HTERT RPE-1 (cell line): ENCODE results near the gene EXD2.
"Not testable (repeated sequence)": the region's sequence is repeated elsewhere in the genome, so short reads cannot be mapped to it uniquely, and the experiment has no call there.

Experiments
- in situ Hi-C: fragments of 300-500 bp; cut with MboI; formaldehyde crosslinking; loops from 4 replicates; pipeline ENCODE4 v1.14.3; 2020; ENCODE audit warnings: low sequenced_read_pairs

EXD2 gene

DNA sequence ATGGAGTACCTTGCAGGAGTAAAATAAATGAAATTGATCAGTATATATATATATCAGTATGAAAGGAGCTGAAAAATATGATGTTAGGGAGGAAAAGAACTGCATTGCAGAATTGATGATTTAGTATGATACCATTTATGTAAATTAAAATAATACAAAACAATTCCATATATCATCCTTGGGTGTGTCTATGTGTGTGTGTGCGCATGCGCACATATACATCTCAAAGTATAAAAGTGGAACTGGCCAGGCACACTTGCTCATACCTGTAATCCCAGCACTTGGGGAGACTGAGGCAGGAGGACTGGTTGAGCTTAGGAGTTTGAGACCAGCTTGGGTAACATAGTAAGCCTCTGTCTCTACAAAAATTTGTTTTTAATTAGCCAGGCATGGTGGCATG lies 84.0 kb downstream of the EXD2 start:
- in situ Hi-C loops, result no loop called here

GRCh38 chr14:69277356-69277755 lies 86.1 kb downstream of the EXD2 start:
- in situ Hi-C loops, result not testable (repeated sequence)

GRCh38 chr14:69280746-69281291 lies 89.5 kb downstream of the EXD2 start:
- in situ Hi-C loops, result no loop called here

DNA sequence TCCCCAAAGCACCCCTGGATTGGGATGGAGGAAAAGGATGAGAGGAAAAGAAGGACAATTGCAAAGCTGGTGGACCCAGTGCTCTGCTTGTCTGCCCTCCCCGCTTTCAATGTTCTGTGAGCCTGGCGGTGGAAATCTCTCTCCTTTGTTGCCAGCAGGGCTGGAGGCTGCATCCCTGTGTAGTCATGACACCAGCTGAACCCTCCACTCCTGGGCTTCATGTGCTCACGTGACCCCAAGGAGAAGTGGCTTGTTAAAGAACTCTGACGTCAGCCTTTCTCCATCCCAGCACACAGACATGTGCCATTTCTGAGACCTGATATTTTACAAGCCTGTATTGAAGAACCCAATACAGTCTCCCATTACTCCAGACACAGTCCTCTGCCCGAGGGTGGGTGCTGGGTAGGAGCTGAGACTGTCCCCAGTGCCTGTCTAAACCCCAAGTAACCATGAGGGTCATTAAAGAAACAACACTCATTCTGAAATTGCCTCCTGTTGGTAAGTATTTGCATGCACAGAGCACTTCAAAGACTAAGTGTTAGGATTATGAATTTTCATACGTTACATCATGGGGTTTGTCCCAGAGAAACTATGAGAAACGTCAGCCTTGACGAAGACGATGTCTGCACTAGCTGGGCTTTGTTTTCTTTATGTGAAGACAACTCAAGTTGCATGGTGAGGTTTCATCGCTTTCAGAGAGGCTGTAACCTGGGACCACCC lies 90.3 kb downstream of the EXD2 start:
- in situ Hi-C loops, result no loop called here

- in situ Hi-C loops, result no loop called here
These were observed 91.2 kb downstream of the EXD2 start for GRCh38 chr14:69282448-69282847.

DNA sequence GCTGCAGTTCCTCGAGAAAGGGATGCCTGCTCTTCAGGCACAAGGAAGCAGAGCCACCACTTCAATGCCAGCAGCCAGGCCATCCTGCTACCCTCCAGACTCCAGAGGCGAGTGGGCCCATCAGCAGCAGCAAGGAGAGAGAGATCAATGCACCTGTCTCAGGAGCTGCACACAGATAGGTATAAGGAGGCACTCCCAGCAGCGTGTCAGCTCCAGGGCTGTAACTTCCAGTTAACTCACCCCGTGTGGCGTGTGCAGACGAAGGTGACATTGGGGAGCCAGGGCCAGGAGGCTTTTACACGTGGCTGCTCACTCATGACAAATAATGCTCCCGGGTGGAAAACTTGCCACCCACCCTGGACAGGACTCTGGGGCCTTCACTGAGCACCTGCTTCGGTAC lies 92.9 kb downstream of the EXD2 start:
- in situ Hi-C loops, result no loop called here

DNA sequence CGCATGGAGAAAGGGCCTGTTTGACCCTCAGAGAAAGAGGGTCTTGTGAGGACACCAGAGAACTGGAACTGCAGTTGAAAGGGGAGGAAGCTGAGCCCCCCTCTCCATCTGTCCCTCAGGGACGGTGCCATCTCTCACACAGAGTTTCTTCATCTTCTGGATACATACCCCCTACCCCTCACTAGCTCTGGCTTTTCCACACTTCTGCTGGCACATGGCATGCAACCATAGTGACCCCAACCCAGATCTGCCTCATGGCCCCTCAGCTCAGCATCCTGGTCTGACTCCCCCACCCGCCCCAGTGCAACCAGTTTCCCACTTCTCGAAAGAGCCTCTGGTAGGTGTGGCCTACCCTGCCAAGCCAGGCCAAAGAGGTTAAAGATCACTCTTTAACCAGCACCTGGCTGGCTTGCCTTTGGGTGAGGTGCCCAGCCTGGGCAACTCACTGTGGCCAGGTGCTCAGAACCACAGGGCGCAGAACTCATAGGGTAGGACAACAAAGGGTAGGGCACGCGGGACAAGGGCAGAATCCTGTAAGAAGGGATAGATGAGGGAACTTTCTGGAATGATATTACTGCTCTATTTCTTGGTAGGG lies 94.5 kb downstream of the EXD2 start:
- in situ Hi-C loops, result no loop called here

GRCh38 chr14:69287098-69288010 lies 96.1 kb downstream of the EXD2 start:
- in situ Hi-C loops, result no loop called here

DNA sequence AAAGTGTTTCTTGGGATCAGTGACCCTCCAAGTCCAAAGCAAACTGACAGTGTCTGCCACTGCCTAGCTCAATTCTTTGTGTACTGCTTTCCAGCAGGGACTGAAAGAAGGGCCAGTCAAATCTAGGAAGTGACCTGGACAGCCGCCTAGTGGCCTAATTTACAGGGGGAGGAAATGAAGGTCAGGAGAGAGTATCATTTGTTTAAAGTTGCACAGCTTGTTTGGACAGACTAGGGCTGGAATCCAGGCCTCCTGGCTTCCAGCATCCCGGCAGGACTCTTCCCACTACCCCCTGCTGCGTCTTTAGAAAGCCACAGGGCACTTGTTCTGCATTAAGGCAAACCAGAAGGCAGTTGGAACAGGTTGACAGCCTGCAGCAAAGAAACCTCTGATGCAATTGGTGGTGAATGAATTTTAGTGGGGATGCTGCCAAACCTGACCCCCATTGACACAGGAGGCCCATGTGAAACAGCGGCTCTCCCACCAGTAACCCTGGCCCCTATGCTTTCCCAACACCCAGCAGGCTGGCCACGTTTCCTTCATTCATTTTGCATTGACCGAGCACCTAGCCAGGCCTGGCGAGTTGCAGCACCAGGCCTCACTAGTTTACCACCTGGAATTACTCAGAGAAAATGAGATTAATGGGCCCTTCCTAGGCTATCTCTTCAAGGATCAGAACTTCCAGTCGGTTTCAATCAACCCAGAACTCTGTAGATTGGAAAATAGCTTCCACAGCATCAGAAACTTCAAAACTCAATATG lies 96.9 kb downstream of the EXD2 start:
- in situ Hi-C loops, result no loop called here

- in situ Hi-C loops, result no loop called here
These were observed 97.8 kb downstream of the EXD2 start for GRCh38 chr14:69288956-69289705.

DNA sequence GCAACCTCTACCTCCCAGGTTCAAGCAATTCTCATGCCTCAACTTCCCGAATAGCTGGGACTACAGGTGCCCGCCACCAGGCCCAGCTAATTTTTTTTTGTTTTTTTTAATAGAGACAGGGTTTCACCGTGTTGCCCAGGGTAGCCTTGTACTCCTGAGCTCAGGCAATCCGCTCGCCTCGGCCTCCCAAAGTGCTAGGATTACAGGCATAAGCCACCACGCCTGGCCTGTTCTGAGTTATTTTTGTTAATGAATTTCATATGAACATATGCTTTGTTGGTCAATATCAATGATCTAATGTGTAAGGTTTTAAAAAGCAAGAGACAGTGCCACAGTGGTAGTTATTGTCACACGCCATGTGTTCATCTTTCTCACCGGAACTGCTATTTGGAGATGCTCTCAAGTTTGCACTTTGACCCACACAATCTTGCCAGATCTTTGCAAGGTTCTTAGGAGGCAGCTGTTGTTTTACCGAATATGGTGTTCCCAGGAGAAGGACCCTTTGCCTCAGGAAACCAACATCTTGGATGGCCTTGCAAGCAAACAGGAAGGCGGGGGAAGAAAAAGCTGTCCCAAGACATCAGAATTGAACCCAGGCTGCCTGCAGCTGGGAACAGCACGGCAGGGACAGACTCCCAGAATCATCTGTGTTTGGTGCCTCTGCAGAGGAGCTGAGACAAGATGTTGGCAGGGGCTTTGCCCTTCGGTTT lies 98.7 kb downstream of the EXD2 start:
- in situ Hi-C loops, result no loop called here

DNA sequence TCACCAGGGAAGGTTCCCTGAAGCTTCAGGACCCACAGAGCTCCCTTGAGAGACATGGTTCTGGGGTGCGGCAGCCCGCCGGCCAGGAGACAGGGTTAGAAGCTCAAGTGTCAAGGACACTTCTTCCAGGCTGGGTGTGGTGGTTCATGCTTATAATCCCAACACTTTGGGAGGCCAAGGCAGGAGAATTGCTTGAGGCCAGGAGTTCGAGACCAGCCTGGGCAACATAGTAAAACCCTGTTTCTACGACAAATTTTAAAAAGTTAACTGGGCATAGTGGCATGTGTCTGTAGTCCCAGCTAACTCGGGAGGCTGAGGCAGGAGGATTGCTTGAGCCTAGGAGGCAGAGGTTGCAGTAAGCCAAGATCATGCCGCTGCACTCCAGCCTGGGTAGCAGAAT lies 99.6 kb downstream of the EXD2 start:
- in situ Hi-C loops, result not testable (repeated sequence)

GRCh38 chr14:69291396-69291795 lies 100.1 kb downstream of the EXD2 start:
- in situ Hi-C loops, result no loop called here

GRCh38 chr14:69291891-69292561 lies 100.7 kb downstream of the EXD2 start:
- in situ Hi-C loops, result no loop called here
